GM23248 (cell line): Measurements from ENCODE around the gene SNTG2.

Experiments used
- EZH2 ChIP-seq: fragments of 200-600 bp; sonication (generic); IDR thresholded peaks from 2 replicates; pipeline ENCODE4 v1.6.1; 2018; ENCODE audit warnings: antibody characterized with exemption, mild to moderate bottlenecking; ENCODE audit not compliant: insufficient read depth, poor library complexity, severe bottlenecking
- EZH2phosphoT487 ChIP-seq: fragments of 200-600 bp; sonication (generic); IDR thresholded peaks from 2 replicates; pipeline ENCODE4 v1.6.1; 2018; ENCODE audit warnings: antibody characterized with exemption, moderate library complexity, mild to moderate bottlenecking, low read depth; ENCODE audit not compliant: insufficient read depth

DNA sequence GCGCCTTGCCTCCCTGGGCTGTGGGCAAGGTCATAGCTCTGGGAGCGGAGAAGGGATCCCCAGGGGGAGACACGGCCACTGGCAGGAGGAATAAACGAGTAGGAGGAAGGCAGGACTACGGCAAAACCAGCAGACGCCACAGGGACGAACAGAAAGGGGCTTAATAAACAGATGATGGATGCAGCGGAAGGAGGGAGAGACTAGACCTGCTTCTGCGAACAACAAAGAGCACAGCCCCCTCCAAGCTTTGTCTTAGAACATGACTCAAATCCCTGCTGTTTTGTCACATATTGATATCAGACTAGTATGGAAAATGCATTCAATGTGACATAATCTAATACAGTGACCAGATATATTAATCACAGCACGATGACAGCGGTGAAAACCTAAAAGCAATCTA lies 306.7 kb downstream of the SNTG2 start:
- no peak for TF ChIP-seq EZH2
- TF ChIP-seq EZH2phosphoT487: no peak
